ENCODE measurements around the gene PIK3CD.
A peak's percentile ranks its signal among the peaks of the same experiment; 100 is the strongest.

The PIK3CD gene

DNA sequence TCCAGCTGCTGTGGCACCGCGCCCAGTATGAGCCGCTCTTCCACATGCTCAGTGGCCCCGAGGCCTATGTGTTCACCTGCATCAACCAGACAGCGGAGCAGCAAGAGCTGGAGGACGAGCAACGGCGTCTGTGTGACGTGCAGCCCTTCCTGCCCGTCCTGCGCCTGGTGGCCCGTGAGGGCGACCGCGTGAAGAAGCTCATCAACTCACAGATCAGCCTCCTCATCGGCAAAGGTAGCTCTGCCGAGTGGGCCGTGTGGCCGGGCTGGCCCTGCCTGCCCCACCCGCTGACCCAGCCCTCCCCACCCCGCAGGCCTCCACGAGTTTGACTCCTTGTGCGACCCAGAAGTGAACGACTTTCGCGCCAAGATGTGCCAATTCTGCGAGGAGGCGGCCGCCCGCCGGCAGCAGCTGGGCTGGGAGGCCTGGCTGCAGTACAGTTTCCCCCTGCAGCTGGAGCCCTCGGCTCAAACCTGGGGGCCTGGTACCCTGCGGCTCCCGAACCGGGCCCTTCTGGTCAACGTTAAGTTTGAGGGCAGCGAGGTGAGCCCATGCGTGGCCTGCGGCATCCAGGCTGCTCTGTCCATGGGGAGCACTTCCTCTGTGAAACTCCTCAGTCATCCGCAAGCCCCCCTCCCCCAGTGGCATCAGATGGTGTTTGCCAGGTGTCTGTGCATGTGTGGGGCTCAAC, 64.2 kb downstream of the PIK3CD start:
- no peak for TF ChIP-seq CTCF (IDR thresholded peaks at IDR 0.05; ENCODE audit: low read depth, low read length)
- no peak overlapping the region for H3K4me3 ChIP-seq (ENCODE audit: low read depth, low read length)
- in situ Hi-C loops (cut with HindIII; ENCODE audit: low sequenced_read_pairs), result no loop called here
- no peak for DNase-seq (ENCODE audit: low read depth, low spot score)

GRCh38 chr1:9716404-9717192, 65.1 kb downstream of the PIK3CD start:
- no peak overlapping the region for H3K4me3 ChIP-seq (ENCODE audit: low read depth, low read length)
- TF ChIP-seq CTCF (IDR thresholded peaks at IDR 0.05; ENCODE audit: low read depth, low read length), result no peak
- in situ Hi-C loops (cut with HindIII; ENCODE audit: low sequenced_read_pairs), result no loop called here
- DNase-seq (ENCODE audit: low read depth, low spot score), result no peak

GRCh38 chr1:9717193-9718005, 65.9 kb downstream of the PIK3CD start:
- in situ Hi-C loops (cut with HindIII; ENCODE audit: low sequenced_read_pairs), result no loop called here
- H3K4me3 ChIP-seq (ENCODE audit: low read depth, low read length), result no peak overlapping the region
- TF ChIP-seq CTCF (IDR thresholded peaks at IDR 0.05; ENCODE audit: low read depth, low read length), result no peak
- peak; percentile 4 for DNase-seq (ENCODE audit: low read depth, low spot score)

GRCh38 chr1:9718006-9718680, 66.6 kb downstream of the PIK3CD start:
- H3K4me3 ChIP-seq (ENCODE audit: low read depth, low read length), result no peak overlapping the region
- TF ChIP-seq CTCF (IDR thresholded peaks at IDR 0.05; ENCODE audit: low read depth, low read length), result no peak
- in situ Hi-C loops (cut with HindIII; ENCODE audit: low sequenced_read_pairs), result no loop called here
- DNase-seq (ENCODE audit: low read depth, low spot score), result no peak

DNA sequence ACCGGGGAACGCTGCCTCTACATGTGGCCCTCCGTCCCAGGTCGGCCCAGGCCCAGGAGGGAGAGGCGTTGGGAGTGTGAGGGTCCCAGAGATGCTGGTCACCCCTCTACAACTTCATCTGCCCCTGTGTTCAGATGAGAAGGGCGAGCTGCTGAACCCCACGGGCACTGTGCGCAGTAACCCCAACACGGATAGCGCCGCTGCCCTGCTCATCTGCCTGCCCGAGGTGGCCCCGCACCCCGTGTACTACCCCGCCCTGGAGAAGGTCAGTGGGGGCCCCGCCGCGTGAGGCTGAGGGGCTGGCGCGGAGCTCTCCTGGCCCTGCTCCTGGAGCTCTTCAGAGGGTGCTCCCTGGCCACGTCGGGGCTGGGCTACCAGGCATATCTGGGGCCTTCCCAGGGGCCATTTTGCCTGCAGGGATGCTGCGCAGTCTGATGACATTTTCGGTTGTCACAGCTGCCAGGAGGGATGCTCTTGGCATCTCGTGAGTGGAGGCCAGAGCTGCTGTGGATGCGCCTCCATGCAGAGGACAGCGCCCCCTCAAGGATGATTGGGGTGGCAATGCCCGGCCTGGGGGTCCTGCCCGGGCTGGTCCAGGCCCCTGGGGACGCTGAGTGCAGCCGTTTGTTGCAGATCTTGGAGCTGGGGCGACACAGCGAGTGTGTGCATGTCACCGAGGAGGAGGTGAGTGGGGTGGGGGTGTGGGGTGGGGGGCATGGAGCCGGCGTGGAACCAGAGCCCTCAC, 68.6 kb downstream of the PIK3CD start:
- in situ Hi-C loops (cut with HindIII; ENCODE audit: low sequenced_read_pairs), result no loop called here
- DNase-seq (ENCODE audit: low read depth, low spot score), result no peak
- H3K4me3 ChIP-seq (ENCODE audit: low read depth, low read length), result no peak overlapping the region
- TF ChIP-seq CTCF (IDR thresholded peaks at IDR 0.05; ENCODE audit: low read depth, low read length), result no peak
